GM23248 (cell line): ENCODE data around the gene NBL1.

Experiments used
- EZH2 ChIP-seq: fragments of 200-600 bp; sonication (generic); IDR thresholded peaks from 2 replicates; pipeline ENCODE4 v1.6.1; 2018; ENCODE audit warnings: antibody characterized with exemption, mild to moderate bottlenecking; ENCODE audit not compliant: insufficient read depth, poor library complexity, severe bottlenecking
- EZH2phosphoT487 ChIP-seq: fragments of 200-600 bp; sonication (generic); IDR thresholded peaks from 2 replicates; pipeline ENCODE4 v1.6.1; 2018; ENCODE audit warnings: antibody characterized with exemption, moderate library complexity, mild to moderate bottlenecking, low read depth; ENCODE audit not compliant: insufficient read depth

DNA sequence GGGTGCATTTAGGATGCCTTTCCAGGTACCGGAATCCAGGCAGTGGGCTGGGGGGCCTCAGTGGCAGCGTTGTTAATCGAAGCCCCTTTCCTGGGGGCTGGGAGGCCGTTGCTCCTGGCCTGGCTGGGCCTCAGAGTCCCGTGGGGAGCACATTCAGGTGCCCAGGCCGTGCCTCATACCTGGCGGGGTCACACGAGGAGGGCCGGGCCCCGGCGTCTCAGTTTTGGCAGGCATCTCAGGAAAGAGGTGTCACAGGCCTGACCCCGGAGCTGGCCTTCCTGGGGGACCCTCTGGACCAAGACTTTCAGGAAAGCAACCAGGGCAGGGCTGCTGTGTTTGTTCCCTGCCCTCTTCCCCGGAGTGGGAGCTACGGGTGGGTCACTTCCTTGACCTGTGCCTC lies 4.1 kb downstream of the NBL1 start:
- no peak for TF ChIP-seq EZH2
- TF ChIP-seq EZH2phosphoT487 = no peak
